HL-60 (cell line): ENCODE results near the gene SMC6.

Source experiments
- CTCF ChIP-seq: IDR thresholded peaks from one replicate; pipeline ENCODE4 v1.5.1; 2011; ENCODE audit warnings: low read length, control low read depth, inconsistent platforms; ENCODE audit not compliant: insufficient read depth
- GABPA ChIP-seq: IDR thresholded peaks from 2 replicates; pipeline ENCODE4 v1.6.1; 2012; ENCODE audit warnings: low read depth
- POLR2AphosphoS5 ChIP-seq: IDR thresholded peaks from 2 replicates; pipeline ENCODE4 v1.6.1; 2012; ENCODE audit warnings: low read depth

- TF ChIP-seq CTCF = no peak
- no peak for TF ChIP-seq POLR2AphosphoS5
- no peak for TF ChIP-seq GABPA
Measured at GRCh38 chr2:17667898-17668297, 85.7 kb downstream of the SMC6 start.
